Fibroblast of gingiva (primary cell): ENCODE results near the gene NLGN1.
A peak's percentile ranks its signal among the peaks of the same experiment; 100 is the strongest.

Experiments
- DNase-seq: peaks from one replicate; pipeline ENCODE4 v3.0.0-alpha.2; 2011; ENCODE audit warnings: low read depth

NLGN1 gene

DNA sequence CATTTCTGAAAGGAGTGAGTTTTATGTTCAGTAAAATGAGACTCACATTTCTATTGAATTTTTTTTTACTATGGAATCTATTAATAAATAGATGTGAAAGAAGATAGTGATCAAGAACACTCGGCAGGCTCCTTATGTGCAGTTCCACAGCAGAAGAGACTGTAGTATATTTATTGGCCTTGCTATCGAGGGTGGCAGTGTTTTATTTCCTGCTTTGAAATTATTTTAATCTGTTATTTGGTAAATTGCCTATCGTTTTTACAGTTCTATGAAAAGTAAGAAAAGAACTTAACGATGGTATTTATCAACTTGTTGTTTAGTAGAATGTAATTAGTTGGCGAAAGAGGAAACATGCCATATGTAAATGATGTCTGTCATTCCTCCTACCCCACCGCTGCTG lies 238.3 kb downstream of the NLGN1 start:
- no peak for DNase-seq

GRCh38 chr3:173639098-173639497 lies 241.6 kb downstream of the NLGN1 start:
- DNase-seq = no peak

- DNase-seq = no peak
These were observed 244.2 kb downstream of the NLGN1 start for GRCh38 chr3:173641696-173642095.

GRCh38 chr3:173644086-173645082 lies 246.8 kb downstream of the NLGN1 start:
- DNase-seq = no peak

- DNase-seq = peak; percentile 71
These were observed 253.1 kb downstream of the NLGN1 start for GRCh38 chr3:173650596-173650995.

DNA sequence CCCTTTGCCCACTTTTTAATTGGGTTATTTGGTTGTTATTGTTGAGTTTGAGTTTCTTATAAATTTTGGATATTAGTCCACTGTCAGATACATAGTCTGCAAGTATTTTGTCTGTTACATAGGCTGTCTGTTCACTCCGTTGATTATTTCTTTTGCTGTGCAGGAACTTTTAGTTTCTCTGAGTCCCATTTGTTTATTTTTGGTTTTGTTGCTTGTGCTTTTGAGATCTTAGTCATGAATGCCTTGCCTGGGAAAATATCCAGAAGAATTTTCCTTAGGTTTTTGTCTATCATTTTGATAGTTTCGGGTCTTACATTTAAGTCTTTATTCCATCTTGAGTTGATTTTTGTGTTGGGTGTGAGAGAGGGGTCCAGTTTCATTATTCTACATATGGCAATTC lies 254.5 kb downstream of the NLGN1 start:
- peak; percentile 26 for DNase-seq

DNA sequence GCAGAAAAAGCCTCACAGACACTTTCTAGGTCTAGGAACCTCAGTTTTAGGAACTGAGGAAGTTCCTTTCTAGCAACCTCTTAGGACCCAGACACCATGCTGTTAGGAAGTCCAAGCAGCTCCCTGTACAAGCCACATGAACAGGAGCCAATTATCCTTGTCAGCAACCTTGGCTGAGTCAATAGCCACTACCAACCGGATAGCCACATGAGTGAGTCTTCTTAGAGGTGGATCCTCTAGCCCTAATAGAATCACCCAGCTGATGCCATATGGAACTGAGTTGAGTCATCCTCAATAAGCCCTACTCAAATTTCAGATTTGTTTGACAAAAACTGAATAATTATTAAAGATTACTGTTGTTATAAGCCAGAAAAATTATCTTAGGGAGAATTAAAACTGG lies 256.2 kb downstream of the NLGN1 start:
- DNase-seq = no peak

- no peak for DNase-seq
These were observed 262.4 kb downstream of the NLGN1 start for GRCh38 chr3:173659972-173660371.

DNA sequence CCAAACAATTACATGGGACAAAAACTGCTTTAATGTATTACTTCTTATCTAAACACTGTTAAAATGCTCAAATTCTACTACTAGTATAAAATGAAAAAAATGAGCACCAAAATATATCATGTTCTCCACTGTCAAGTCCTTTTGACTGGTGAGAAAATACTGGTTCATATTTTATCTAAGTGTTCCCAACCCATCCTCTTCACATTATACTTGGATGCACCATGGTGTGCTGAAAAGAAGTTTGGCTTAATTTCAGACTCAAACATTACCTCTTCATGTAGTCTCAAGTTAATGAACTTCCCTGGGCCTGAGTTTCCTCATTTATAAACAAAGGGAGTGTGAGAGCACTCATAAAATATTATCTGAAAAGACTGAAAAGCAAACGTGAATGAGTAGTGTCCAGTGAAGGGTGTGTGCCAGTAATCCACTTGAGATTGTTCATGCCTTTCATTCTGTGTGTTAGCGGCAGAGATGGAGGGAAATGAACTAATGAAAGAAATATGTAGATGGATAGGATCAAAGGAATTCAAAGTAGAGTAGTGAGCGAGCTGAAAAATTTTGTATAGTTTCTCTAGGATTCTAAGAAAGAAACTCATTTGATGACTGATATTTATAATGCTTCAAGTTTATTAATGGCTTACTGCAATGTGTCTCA lies 263.2 kb downstream of the NLGN1 start:
- DNase-seq = no peak

GRCh38 chr3:173663696-173664111 lies 266.2 kb downstream of the NLGN1 start:
- no peak for DNase-seq

GRCh38 chr3:173676094-173676493 lies 278.6 kb downstream of the NLGN1 start:
- no peak for DNase-seq

DNA sequence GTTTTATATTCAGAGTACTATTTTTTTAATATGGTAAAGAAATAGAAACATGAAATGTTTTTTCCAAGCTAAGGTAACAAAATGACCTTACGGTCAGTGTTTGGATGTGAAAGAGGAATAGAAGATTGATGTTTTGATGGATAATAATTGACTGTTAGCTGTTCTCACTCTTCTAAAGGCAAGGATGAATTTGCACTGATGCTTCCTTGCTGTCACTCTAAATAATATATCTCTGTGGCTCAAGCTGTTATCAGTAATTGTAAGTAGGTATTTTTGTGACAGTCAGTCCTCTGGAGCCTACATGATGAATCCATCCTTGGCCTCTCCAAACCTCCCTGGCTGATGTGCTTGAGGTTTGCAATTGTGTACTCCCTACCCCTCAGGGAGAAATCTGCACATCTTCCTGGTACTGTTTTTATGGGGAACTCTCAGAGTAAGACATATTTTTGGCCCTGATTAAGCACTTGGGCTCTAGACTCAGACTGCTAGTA lies 283.7 kb downstream of the NLGN1 start:
- no peak for DNase-seq

DNA sequence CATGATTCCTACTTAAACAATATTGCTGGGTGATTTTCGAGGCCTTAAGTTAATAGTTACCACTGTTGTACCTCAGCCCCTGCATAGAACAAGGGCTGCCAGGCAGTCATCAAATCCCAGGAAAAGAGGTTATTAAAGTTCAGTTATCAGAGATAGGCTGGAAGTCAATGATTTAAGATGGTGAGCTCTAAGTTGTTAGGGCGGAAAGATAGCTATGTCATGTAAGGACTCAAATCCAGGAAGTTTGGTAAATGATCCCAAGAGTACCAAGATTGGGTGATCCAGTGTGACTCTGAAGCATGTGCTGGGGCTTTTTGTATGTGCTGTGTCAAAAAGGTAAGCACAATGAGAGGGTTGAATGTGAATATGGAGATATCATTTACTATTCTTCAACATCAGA lies 287.9 kb downstream of the NLGN1 start:
- no peak for DNase-seq

GRCh38 chr3:173688216-173688842 lies 290.8 kb downstream of the NLGN1 start:
- no peak for DNase-seq

DNA sequence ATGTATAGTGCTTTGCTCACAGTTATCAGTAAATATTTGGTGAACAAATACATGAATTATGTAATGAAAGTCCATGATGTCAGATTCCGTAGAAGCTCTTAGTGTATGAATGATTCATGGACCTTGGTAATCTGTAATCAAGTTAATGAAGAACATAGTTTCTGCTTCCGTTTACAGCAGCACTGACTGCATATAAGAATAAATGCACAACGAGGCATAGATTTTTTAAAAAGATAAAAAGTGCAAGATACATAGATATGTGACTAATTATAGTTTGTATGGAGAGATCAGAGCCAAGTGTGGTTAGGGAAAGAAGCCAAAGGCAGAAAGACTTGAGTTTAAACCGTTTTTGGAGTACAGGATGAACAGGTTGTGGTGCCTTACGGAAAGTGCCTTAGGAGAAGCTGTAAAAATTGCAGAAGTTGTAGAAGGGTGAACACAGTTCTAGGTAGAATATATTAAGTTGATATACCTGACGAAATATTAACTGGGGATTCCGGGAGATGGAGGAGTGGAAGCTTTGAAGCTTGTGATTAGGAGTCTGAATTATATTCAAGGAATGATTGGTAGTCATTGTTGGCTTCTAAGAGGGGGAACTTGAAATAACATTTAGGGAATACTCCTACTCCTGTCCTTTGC lies 293.1 kb downstream of the NLGN1 start:
- no peak for DNase-seq

DNA sequence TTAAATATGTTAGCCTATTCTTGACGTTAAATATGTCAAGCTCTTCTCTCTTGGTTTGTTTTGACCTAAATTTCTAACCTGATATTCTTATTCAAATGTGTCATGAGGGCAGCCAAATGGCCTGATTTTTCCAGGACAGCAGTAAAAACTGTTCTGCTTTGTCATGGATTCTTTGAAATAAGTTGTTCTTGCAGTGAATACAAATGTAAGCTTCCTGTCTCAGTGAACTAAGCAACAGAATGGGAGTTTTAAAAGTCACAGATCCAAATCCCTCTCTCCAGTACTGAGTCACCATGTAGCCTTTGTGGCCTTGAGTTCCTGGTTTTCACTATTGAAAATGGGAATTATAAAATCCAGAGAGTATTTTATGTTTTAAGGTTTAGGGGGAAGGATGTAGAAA lies 301.8 kb downstream of the NLGN1 start:
- no peak for DNase-seq

- DNase-seq = no peak
These were observed 302.8 kb downstream of the NLGN1 start for GRCh38 chr3:173700336-173700735.

GRCh38 chr3:173702561-173702960 lies 305.0 kb downstream of the NLGN1 start:
- DNase-seq = no peak

- no peak for DNase-seq
These were observed 306.2 kb downstream of the NLGN1 start for GRCh38 chr3:173703771-173704170.

DNA sequence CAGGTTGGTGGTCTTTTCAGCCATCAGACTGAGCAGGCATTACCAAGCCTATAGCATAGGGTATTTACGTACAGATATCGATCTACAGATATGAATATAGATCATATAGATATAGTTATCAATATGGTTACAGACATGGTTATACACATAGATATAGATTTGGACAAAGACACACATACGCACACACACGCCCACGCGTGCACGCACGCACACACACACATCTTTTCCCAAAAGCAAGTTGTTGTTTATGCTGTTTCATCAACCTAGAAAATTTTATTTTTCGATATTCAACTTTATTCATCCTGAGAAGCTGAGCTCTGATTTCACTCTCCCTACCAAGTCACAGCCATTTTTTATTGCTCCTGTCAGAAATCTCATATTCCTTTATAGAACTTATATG lies 309.1 kb downstream of the NLGN1 start:
- DNase-seq = no peak

DNA sequence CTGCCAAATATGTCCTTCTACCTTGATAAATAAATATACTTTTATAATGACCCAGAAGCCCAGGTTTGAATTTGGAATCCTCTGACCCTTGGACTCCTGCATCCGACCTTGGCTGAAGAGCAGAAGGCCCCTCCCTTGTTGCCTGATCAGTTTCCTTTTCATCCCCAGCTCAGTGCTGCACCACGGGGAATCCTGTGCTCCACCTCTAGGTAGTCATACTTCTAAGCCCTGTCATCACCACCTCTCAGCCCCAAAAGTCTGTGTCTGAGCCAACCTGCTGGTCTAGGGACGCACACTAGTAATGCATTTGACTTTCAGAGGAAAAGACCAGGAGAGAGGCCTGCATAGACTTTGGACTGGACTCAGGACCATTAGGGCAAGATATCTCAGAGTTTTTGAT lies 310.6 kb downstream of the NLGN1 start:
- DNase-seq = no peak

GRCh38 chr3:173709026-173709425 lies 311.5 kb downstream of the NLGN1 start:
- no peak for DNase-seq
